H1 (cell line): ENCODE data around the gene TBX5. TPM values are rescaled to one million over a fixed set of nuclear protein-coding genes. Genes with fewer than 3 reads are reported as not detected.

ENCODE experiments used
- BACH1 ChIP-seq: IDR thresholded peaks from 2 replicates; pipeline ENCODE4 v1.6.1; 2012; ENCODE audit warnings: low read length, improper control_type of control experiment
- BCL11A ChIP-seq, 2 experiments: IDR thresholded peaks; one replicate each; pipeline ENCODE4 v1.6.1; 2011; ENCODE audit warnings: low read depth in 2 of 2, low read length in 2 of 2, mild to moderate bottlenecking in 2 of 2
- BRCA1 ChIP-seq: IDR thresholded peaks from 2 replicates; pipeline ENCODE4 v1.6.1; 2012; ENCODE audit warnings: low read depth, low read length, improper control_type of control experiment
- CEBPB ChIP-seq: IDR thresholded peaks from 2 replicates; pipeline ENCODE4 v1.6.1; 2012; ENCODE audit warnings: low read depth, low read length
- CHD2 ChIP-seq: IDR thresholded peaks from 2 replicates; pipeline ENCODE4 v1.6.1; 2012; ENCODE audit warnings: low read length, improper control_type of control experiment
- CTBP2 ChIP-seq: IDR thresholded peaks from 2 replicates; pipeline ENCODE4 v1.7.0; 2011; ENCODE audit warnings: borderline replicate concordance, mild to moderate bottlenecking, moderate library complexity, mixed read lengths, low read length; ENCODE audit not compliant: insufficient read depth, insufficient read length
- CTCF ChIP-seq, 3 experiments: IDR thresholded peaks; 1 replicate in 2 of 3; 2 replicates in 1 of 3; pipeline versions ENCODE4 v1.5.1 to v1.6.1; 2011; ENCODE audit warnings: low read length in 3 of 3, mild to moderate bottlenecking in 3 of 3, inconsistent platforms in 2 of 3, low read depth in 1 of 3, moderate library complexity in 1 of 3; ENCODE audit not compliant: insufficient read depth in 1 of 3; ENCODE audit errors: control extremely low read depth in 1 of 3
- EGR1 ChIP-seq: IDR thresholded peaks from 2 replicates; pipeline ENCODE4 v1.6.1; 2011; ENCODE audit warnings: low read depth, low read length, borderline replicate concordance
- EP300 ChIP-seq, 2 experiments: IDR thresholded peaks; 1 replicate in 1 of 2; 2 replicates in 1 of 2; pipeline ENCODE4 v1.6.1; 2011 to 2012; ENCODE audit warnings: low read depth in 2 of 2, low read length in 2 of 2, mild to moderate bottlenecking in 2 of 2, borderline replicate concordance in 1 of 2, inconsistent platforms in 1 of 2, moderate library complexity in 1 of 2
- EZH2 ChIP-seq: fragments of 200-600 bp; sonication (generic); IDR thresholded peaks from 2 replicates; pipeline ENCODE4 v1.7.1; 2012; ENCODE audit warnings: low read depth, mild to moderate bottlenecking, moderate library complexity, low read length, inconsistent platforms; ENCODE audit not compliant: severe bottlenecking
- GABPA ChIP-seq: IDR thresholded peaks from 2 replicates; pipeline ENCODE4 v1.6.1; 2011; ENCODE audit warnings: mild to moderate bottlenecking, low read length, moderate library complexity, borderline replicate concordance; ENCODE audit not compliant: insufficient read depth
- MAX ChIP-seq: IDR thresholded peaks from 2 replicates; pipeline ENCODE4 v1.6.1; 2012; ENCODE audit warnings: inconsistent platforms
- NRF1 ChIP-seq: IDR thresholded peaks from 2 replicates; pipeline ENCODE4 v1.6.1; 2011; ENCODE audit warnings: mild to moderate bottlenecking, low read depth, low read length, improper control_type of control experiment
- POU5F1 ChIP-seq: IDR thresholded peaks from 2 replicates; pipeline ENCODE4 v1.6.1; 2011; ENCODE audit warnings: low read depth, mild to moderate bottlenecking, low read length, moderate library complexity
- RAD21 ChIP-seq, 2 experiments: IDR thresholded peaks in 1 of 2; conservative IDR thresholded peaks in 1 of 2; 2 replicates each; pipeline ENCODE4 v1.6.1; 2011; ENCODE audit warnings: low read depth in 2 of 2, low read length in 2 of 2, improper control_type of control experiment in 1 of 2, inconsistent platforms in 1 of 2, mild to moderate bottlenecking in 1 of 2, moderate library complexity in 1 of 2
- RBBP5 ChIP-seq: IDR thresholded peaks from 2 replicates; pipeline ENCODE4 v1.7.1; 2012; ENCODE audit warnings: low read depth, mild to moderate bottlenecking, inconsistent platforms, low read length, moderate library complexity, borderline replicate concordance
- RXRA ChIP-seq: IDR thresholded peaks from 2 replicates; pipeline ENCODE4 v1.6.1; 2011; ENCODE audit warnings: low read depth, mild to moderate bottlenecking, low read length, moderate library complexity; ENCODE audit not compliant: insufficient read depth
- SIRT6 ChIP-seq: IDR thresholded peaks from one replicate; pipeline ENCODE4 v1.7.1; 2012; ENCODE audit warnings: low read length, inconsistent platforms
- SIX5 ChIP-seq: IDR thresholded peaks from 2 replicates; pipeline ENCODE4 v1.6.1; 2011; ENCODE audit warnings: mild to moderate bottlenecking, low read depth, low read length
- SP2 ChIP-seq: IDR thresholded peaks from 2 replicates; pipeline ENCODE4 v1.6.1; 2012; ENCODE audit warnings: mild to moderate bottlenecking, low read length, inconsistent platforms
- SP4 ChIP-seq: IDR thresholded peaks from 2 replicates; pipeline ENCODE4 v1.6.1; 2012; ENCODE audit warnings: low read length, inconsistent platforms
- TAF1 ChIP-seq: IDR thresholded peaks from 2 replicates; pipeline ENCODE4 v1.6.1; 2011; ENCODE audit warnings: mild to moderate bottlenecking, low read depth, low read length
- YY1 ChIP-seq: IDR thresholded peaks from 2 replicates; pipeline ENCODE4 v1.6.1; 2011; ENCODE audit warnings: low read depth, mild to moderate bottlenecking, low read length
- polyA plus RNA-seq, 7 experiments: library from polyadenylated mRNA; depleted of rRNA in 3 of 7; stranded (reverse) in 5 of 7; unstranded in 2 of 7; fragments of >200 nt in 5 of 7; fragments of 200-250 nt in 2 of 7; gene quantifications; 1 replicate in 5 of 7; 2 replicates in 1 of 7; 4 replicates in 1 of 7; pipeline versions ENCODE4 v1.2.1 to v1.2.3, GENCODE V29; 2011 to 2013; ENCODE audit warnings: missing spikeins in 2 of 7, mixed read lengths in 2 of 7
- total RNA-seq: library from RNA; stranded (reverse); fragmentation: NEBNext Ultra II Directional; extraction: Animal tissue kit (Norgen Biotek cat#: 25700); gene quantifications from 2 replicates; pipeline ENCODE4 v1.2.1, GENCODE V29; 2021

Gene TBX5
- total and polyA plus RNA-seq, 2 of the 8 experiments (the other 6 are each of a cell fraction or from before 2014, with no cell fraction given): 0.05 TPM; not detected in 1

- TF ChIP-seq CTCF (IDR thresholded peaks at IDR 0.05; ENCODE audit: control extremely low read depth in 1 of 3, insufficient read depth in 1 of 3, low read depth in 1 of 3, low read length in 3 of 3) (peak; percentile 82 to 97 (median 94)), SP2 (no peak), RAD21 (IDR thresholded peaks at IDR 0.05 in 1 of 2, conservative IDR thresholded peaks at IDR 0.05 in 1 of 2; ENCODE audit: low read depth in 2 of 2, low read length in 2 of 2) (peak; percentile 82 to 87), SIX5 (no peak), SIRT6 (no peak), CTBP2 (no peak), MAX (peak; percentile 80), POU5F1 (no peak), YY1 (no peak), EGR1 (no peak), SP4 (no peak), BCL11A (IDR thresholded peaks at IDR 0.05; ENCODE audit: low read depth in 2 of 2, low read length in 2 of 2) (no peak), BACH1 (no peak), BRCA1 (no peak), TAF1 (no peak), RBBP5 (no peak), CHD2 (no peak), RXRA (no peak), CEBPB (no peak), EZH2 (no peak), NRF1 (no peak), EP300 (IDR thresholded peaks at IDR 0.05; ENCODE audit: borderline replicate concordance in 1 of 2, low read depth in 2 of 2, low read length in 2 of 2) (no peak), GABPA (no peak)
Observed at GRCh38 chr12:114355389-114356088, 50.4 kb downstream of the TBX5 start (continued).
